HG03045 (cell line): ENCODE data around the gene ZNF80.
"Not testable (repeated sequence)": the region's sequence is repeated elsewhere in the genome, so short reads cannot be mapped to it uniquely, and the experiment has no call there.

ENCODE experiments used
- ATAC-seq: cut with Tn5 transposase; IDR thresholded peaks from one replicate; pipeline ENCODE4 v1.9.1; 2021; ENCODE audit warnings: mild to moderate bottlenecking, moderate library complexity; ENCODE audit not compliant: unreplicated experiment

The ZNF80 gene

DNA sequence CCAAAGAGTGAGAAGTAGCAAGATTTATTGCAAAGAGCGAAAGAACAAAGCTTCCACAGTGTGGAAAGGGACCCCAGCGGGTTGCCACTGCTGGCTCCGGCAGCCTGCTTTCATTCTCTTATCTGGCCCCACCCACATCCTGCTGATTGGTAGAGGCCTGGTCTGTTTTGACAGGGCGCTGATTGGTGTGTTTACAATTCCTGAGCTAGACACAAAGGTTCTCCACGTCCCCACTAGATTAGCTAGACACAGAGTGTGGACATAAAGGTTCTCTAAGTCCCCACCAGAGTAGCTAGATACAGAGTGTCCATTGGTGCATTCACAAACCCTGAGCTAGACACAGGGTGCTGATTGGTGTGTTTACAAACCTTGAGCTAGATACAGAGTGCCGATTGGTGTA is at the start of gene ZNF80:
Gene ZNF80, minus strand, starts transcription at position 101 of the 400 bp plus-strand sequence. CDS start 504 bp downstream, outside the sequence.
- ATAC-seq = not testable (repeated sequence)

DNA sequence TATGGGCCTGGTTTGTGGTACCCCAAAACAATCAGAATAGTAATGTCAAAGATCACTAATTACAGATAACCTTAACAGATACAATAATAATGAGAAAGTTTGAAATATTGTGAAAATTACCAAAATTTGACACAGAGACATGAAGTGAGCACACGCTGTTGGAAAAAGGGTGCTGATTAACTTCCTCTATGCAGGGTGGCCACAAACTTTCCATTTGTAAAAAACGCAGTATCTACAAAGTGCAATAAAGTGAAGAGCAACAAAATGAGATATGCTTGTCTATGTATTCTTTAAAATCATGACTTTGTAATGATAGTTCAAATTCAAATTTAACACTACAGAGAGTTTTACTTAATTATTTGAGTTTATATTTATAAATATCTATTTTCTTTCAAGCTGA is 48.9 kb upstream of the ZNF80 start:
- no peak for ATAC-seq

GRCh38 chr3:114285648-114286230 is 48.4 kb upstream of the ZNF80 start:
- ATAC-seq = no peak

DNA sequence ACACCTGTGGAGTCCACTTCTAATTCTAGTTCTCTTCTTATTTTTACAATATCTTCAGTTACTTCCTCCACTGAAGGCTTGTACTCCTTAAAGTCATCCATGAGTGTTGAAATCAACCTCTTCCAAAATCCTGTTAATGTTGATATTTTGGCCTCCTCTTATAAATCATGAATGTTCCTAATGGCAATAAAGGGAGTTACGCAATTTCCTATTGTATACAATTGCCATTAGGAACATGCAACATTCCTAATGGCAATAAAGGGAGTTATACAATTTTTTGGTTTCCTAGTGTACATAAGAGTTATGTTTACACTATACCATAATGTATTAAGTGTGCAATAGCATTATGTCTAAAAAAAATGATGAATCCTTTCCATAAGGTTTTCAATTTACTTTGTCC is 47.3 kb upstream of the ZNF80 start:
- ATAC-seq = no peak

DNA sequence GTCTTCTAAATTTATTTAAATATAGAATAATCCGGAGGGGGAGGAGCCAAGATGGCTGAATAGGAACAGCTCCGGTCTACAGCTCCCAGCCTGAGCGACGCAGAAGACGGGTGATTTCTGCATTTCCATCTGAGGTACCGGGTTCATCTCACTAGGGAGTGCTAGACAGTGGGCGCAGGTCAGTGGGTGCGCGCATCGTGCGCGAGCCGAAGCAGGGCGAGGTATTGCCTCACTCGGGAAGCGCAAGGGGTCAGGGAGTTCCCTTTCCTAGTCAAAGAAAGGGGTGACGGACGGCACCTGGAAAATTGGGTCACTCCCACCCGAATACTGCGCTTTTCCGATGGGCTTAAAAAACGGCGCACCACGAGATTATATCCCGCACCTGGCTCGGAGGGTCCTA is 39.5 kb upstream of the ZNF80 start:
- ATAC-seq = not testable (repeated sequence)

GRCh38 chr3:114274929-114275328 is 37.6 kb upstream of the ZNF80 start:
- ATAC-seq = no peak

GRCh38 chr3:114272271-114272670 is 34.9 kb upstream of the ZNF80 start:
- no peak for ATAC-seq

- ATAC-seq = no peak
Measured at GRCh38 chr3:114270019-114270418, 32.6 kb upstream of the ZNF80 start.

- no peak for ATAC-seq
Measured at GRCh38 chr3:114260152-114260551, 22.8 kb upstream of the ZNF80 start.

DNA sequence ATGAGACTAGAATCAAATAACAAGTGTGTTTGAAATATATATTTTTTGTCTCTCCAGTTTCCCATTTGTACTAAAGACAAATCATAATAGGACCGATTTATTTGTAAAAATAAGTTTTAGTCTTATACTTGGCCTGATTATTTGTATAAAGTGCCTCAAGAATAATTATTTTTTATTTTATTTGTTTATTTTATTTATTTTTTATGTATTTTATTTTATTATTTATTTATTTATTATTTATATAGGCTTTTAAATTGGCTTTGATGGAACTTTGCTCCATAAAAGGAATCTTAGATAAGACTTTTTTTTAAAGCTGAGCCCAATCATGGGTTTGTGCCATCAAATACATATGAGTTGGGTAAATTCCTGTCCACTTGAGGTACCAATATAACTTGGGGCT is 22.2 kb upstream of the ZNF80 start:
- no peak for ATAC-seq

DNA sequence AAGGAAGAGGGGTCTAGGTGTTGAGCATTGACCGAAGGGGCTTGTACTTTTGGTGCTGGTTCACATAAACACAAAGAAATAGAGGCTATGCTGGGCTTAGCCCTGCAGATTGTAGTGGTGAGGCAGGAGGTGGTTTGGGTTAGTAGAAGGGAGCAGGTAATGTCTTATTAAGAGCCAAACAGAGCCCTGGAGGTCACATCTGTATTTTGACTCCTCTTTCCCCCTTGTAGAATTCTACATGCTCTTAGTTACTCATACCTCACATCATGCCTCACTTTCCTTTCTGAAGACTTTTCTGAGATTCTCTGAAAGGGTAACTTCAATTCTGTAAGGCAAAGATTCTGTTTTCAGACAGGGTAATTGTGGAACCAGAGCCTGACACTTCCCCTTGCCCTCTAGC is 16.1 kb upstream of the ZNF80 start:
- no peak for ATAC-seq

DNA sequence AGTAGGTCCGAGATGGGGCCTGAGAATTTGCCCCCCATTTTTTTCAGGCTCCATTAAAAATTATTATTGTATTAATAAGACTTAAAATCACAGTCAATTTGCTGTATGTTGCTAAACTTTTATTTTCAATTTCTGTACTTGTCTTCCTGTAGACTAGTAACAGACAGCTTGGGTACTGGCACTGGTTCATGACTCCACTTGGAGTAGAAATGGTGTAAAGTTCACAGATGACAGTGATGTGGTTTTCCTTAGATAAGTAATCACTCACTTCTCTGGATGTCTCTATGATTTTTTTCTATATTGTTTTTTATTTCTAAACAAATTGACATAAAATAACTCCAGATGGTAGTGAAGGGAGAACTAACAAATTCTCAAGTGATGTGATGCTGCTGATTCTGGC is 15.6 kb upstream of the ZNF80 start:
- ATAC-seq = no peak

- ATAC-seq = peak; percentile 92
Measured at GRCh38 chr3:114242947-114243346, 5.6 kb upstream of the ZNF80 start.

DNA sequence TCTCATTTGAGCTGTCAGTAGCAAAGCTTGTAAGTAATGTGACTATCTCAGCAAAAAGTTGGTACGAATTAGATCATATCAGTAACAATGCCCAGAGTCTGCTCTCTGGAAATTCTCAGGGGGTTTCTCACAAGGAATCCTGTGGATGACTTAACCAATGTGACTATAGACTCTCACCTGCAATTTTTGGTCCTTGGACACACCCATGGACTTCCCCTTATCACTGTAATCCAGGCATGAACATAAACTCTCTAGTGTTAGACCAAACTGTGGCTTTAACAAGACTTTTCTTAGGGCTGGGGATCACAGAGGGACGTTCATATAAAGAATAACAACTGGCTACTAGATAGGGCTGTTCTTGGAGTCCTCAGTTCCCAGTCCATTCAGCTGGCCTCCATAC is 3.9 kb upstream of the ZNF80 start:
- ATAC-seq = no peak

- not testable (repeated sequence) for ATAC-seq
Measured at GRCh38 chr3:114238146-114238785, 888 bp upstream of the ZNF80 start.

DNA sequence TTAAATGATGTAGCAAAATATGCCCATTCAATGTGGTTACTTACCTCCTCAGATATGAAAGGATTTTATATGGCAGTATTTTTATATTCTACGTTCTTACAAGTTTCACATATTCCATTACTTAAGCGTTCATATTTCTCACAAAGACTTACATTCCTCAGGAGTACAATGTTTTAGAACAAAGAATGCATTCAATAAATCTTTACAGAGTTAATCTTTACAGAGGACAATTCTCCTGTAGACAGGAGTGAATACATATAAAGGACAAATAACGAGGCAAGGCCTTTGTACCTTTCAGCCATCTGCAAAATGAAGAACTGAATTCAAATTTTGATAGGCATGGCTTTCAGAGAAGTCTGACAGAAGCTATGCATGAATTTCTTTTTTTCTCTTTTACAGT is 1.9 kb downstream of the ZNF80 start:
- no peak for ATAC-seq

DNA sequence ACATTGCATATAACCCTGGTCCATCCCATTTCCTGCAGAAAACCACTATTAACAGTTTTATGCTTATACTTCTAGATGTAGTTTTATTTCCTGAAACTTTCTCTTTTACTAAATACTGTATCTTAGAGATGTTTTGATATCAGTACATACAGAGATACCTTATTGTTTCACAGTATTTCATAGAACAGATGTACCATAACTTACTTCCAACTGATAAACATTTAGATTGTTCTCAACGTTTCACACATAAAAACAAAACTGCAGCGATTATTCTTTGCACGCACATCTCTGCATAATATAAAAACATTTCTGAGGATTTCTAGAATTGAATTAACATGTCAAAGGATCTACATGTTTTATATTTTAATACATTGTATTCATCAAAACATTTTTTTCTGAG is 2.6 kb downstream of the ZNF80 start:
- no peak for ATAC-seq

DNA sequence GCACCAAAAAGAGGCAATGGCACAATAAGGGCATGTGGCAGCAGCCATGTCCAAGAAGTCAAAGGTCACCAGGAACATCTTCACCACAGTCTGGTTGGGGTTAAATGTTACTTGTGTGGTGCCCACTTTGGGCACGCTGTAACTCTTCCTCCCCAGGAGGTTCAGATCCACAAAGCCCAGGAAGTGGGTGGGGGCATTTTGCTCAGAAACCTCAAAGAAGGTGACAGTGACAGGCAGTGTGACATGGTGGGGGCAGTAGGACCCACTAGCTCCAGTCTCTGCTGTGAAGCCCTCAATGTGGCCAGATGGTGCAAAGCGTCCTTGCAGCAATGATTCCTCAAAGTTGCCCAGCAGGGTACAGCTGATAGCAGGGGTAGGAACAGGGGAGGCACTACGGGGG is 5.8 kb downstream of the ZNF80 start:
- no peak for ATAC-seq

DNA sequence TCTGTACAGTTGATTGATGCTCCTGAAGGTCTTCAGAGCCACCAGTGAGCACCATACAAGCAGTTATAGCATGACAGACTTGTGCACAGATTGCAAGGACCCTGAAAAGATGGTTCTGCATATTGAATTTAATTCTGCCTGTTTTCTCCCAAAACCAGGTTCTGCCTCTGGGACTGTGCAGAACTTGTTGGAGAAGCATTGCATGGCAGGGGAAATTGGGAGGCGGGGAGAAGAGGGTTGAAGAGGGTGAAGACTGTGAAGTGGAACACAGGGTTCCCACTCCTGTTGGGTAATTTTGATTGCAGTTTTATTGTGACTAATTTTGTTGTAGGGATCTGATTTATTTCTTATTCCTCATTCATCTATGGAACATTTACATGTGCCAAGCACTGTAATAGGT is 10.3 kb downstream of the ZNF80 start:
- ATAC-seq = no peak

- no peak for ATAC-seq
Measured at GRCh38 chr3:114226313-114226712, 11.1 kb downstream of the ZNF80 start.

DNA sequence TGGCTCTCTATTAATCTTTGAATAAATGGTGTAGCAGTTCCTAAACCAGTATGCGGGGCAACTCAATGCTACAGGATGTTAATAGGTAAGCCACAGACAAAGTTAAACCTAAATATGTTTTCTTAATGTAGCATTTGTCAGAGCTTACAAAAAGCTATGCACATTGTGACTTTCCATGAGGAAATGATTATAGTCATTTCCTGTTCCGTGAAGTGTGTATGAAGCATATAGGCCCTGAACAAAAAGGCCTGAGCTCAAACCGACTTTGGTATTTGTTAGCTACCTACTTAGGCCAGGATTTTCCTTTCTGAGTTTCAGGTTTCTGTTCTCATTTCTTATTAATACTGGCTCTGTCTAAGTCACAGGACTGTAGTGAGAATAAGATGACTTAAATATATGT is 14.2 kb downstream of the ZNF80 start:
- ATAC-seq = peak; percentile 62

GRCh38 chr3:114221881-114222264 is 15.5 kb downstream of the ZNF80 start:
- no peak for ATAC-seq
